Muscle of back (tissue), 11 donors: ENCODE data around the gene TCAF1. TPM values are rescaled to one million over a fixed set of nuclear protein-coding genes. Genes with fewer than 3 reads are reported as not detected.
A peak's percentile ranks its signal among the peaks of the same experiment; 100 is the strongest.

Experiments used
- DNase-seq, 3 donors: peaks; one replicate each; pipeline versions ENCODE4 v3.0.0 to v3.0.0-alpha.2; 2013
- polyA plus RNA-seq, 10 donors: library from polyadenylated mRNA; unstranded; fragments of 120-200 nt; gene quantifications; one replicate each; pipeline ENCODE4 v1.2.1, GENCODE V29; 2013; ENCODE audit not compliant: insufficient read length in 10 of 10

Gene TCAF1
- polyA plus RNA-seq, 10 donors = 119 to 238 (median 185) TPM

GRCh38 chr7:143908120-143908519, 6.1 kb upstream of the TCAF1 start:
- peak; percentile 59 to 76 (median 61) for DNase-seq

- DNase-seq = no peak
Measured at GRCh38 chr7:143906895-143907294, 4.9 kb upstream of the TCAF1 start.

DNA sequence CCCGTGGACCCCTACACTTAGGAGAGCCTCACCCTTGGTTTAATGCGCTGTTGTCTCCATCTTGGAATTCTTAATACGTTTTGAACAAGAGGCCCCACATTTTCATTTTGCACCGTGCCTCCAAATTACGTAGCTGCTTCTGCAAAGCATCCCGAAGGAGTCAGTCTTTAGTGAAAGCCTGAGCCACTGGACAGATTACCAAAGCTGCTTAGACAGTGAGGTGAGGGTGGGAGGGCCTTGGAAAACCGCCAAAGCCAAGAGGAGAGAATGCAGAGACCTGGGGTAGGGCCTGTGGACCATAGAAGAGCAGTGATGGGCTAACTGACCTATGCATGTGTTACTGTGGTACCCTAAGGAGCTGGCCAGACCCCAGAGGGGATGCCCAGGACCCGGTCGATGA, 4.2 kb upstream of the TCAF1 start:
- DNase-seq = peak in 2 of 3 donors; percentile 46 to 59

GRCh38 chr7:143905509-143905908, 3.5 kb upstream of the TCAF1 start:
- no peak for DNase-seq

DNA sequence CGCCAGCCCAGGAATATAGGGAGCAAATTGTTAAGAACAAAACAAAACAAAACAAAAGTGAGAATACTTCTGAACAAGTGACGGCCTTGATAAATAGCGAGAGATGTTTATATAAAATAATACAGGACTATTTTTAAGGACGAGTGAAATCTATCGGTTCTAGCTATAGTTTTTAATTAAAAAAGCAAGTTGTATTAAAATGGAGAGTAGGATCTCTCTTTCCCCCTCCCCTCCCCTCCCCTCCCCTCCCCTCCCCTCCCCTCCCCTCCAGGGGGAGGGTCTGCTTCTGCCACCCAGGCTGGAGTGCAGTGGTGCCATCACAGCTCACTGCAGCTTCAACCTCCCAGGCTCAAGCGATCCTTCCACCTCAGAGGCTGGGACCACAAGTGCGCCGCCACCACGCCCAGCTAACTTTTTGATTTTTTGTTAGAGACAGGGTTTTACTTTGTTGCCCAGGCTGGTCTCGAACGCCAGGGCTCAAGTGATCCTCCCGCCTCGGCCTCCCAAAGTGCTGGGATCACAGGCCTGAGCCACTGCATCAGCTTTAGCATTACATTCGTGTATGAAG, 440 bp upstream of the TCAF1 start:
- DNase-seq = no peak

DNA sequence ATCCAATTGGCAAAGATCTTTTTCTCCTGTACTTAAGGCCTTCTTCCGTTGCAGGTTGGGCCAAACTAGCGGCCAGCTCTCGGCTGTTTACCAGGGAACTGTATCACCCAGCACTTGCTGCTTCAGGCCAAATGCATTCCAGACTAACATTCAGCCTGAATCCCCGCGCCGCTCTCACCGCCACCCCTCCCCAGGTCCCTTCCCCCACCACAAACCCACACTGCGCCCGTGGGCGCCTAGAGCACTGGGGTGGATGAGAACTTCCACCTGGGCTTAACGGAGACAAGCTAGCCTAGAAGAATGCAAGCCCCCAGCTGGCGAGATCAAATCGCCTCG, 676 bp downstream of the TCAF1 start:
- peak in 1 of 3 donors; percentile 65 for DNase-seq

GRCh38 chr7:143900230-143900766, 1.7 kb downstream of the TCAF1 start:
- DNase-seq = no peak

GRCh38 chr7:143898810-143899209, 3.2 kb downstream of the TCAF1 start:
- no peak for DNase-seq

DNA sequence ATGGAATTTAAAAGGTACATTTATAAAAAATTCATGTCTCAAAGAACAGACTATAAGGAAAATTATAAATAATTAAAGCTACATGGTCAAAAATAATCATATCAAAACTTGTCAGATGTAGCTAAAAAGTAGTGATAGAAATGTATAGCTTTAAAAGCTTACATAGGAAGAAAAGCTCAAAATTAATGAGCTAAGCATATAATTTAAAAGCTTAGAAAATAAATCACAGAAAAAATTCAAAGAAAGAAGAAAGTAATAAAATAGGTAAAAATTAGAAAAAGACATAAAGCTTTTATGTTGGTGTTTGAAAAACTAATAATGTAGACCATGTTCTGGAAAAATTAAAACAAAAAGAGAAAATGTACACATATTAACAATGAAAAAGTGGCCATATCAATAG, 5.3 kb downstream of the TCAF1 start:
- DNase-seq = no peak

- no peak for DNase-seq
Measured at GRCh38 chr7:143892527-143893300, 9.3 kb downstream of the TCAF1 start.

DNA sequence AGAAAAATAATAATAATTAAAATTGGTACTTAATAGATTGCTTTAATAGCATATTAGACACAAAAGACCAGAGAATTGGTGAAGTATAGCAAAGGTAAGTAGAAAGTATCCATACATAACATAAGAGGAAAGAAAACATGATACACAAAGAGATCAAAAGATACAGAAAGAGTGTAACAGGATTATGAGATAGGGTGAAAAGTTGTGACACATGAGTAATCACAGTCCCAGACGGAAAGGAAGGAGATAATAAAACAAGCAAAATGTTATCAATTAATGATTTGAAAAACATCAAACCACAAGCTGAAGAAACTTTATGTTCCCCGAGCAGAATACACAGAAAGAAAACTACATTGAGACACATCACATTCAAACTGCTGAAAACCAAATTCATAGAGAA, 10.5 kb downstream of the TCAF1 start:
- no peak for DNase-seq

- DNase-seq = no peak
Measured at GRCh38 chr7:143890558-143890957, 11.4 kb downstream of the TCAF1 start.

DNA sequence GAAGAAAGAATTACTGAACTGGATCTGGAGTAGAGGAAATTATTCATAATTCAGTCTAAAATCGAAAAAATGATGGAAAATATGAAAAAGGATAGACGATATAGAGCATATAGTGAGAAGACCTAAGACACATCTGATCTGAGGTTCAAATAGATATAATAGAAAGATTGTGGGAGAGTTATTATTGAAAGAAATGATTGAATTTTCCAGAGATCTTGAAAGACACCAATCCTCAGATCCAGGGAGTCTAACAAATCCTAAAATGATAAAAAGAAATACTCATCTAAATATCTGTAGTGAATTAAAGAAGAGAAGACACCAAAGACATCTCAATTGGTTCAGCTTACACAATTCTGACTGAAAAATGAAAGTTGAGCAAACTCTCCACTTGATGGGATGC, 12.9 kb downstream of the TCAF1 start:
- no peak for DNase-seq

GRCh38 chr7:143886826-143887477, 15.0 kb downstream of the TCAF1 start:
- no peak for DNase-seq

- peak in 1 of 3 donors; percentile 21 for DNase-seq
Measured at GRCh38 chr7:143885951-143886350, 16.0 kb downstream of the TCAF1 start.

GRCh38 chr7:143884969-143885559, 16.9 kb downstream of the TCAF1 start:
- DNase-seq = peak; percentile 73 to 90 (median 74)

GRCh38 chr7:143884241-143884968, 17.6 kb downstream of the TCAF1 start:
- DNase-seq = peak in 1 of 3 donors; percentile 20

DNA sequence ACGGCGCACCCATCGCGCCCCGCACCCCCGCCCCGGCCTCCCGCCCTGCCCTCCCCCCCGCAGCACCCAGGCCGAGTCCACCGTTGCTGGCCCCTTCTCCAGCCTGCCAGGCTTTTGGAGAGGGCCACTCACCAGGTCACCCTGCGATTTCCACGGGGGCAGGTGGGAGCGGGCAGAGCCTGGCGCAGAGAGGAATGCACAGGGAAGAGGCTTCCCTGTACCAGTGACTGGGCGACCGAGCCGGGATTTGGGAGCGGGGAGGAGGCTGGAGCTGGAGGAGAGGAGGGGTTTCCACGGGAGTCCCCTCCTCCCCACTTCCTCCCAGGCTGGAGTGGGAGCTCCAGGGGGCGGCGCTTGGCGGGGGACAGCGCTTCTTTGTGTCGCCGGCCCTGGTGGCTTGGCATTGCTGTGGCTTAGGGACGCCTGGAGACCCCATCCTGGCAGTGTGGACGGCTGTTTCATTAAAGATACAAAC, 19.3 kb downstream of the TCAF1 start:
- peak; percentile 86 to 96 (median 90) for DNase-seq

GRCh38 chr7:143882020-143882603, 19.9 kb downstream of the TCAF1 start:
- DNase-seq = peak; percentile 83 to 93 (median 85)

GRCh38 chr7:143878884-143879283, 23.1 kb downstream of the TCAF1 start:
- DNase-seq = no peak

DNA sequence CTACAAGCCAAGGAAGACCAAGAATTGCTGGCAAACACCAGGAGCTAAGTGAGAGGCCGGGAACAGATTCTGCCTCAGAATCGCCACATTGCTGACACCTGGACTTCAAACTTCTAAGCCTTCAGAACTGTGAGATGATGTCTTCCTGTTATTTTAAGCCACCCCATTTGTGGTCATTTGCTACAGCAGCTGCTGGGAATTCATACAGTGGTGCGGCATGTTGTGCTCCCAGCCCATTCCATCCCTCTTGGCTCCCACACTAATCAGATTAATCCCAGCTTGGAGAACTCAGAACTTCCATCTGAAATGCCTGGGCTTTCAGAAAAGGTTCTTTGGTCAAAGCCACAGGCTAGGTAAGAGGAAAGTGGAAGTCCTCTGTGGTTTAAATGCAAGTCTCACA, 24.9 kb downstream of the TCAF1 start:
- peak in 2 of 3 donors; percentile 28 to 36 for DNase-seq
